CD4-positive, alpha-beta T cell (primary cell): ENCODE data around the gene ANKS1B. TPM values are rescaled to one million over a fixed set of nuclear protein-coding genes. Genes with fewer than 3 reads are reported as not detected.
"Not testable (repeated sequence)": the region's sequence is repeated elsewhere in the genome, so short reads cannot be mapped to it uniquely, and the experiment has no call there.

ENCODE experiments used
- ATAC-seq: fragments of 200-7000 bp; cut with Tn5 transposase; one replicate; pipeline ENCODE4 v1.10.0; 2022; ENCODE audit warnings: mild to moderate bottlenecking; ENCODE audit not compliant: poor library complexity
- CTCF ChIA-PET: fragments of 350-600 bp; sonication (Branson Sonifier 250); formaldehyde crosslinking; loops from one replicate; lab custom pipeline; 2021; ENCODE audit warnings: antibody characterized with exemption, inconsistent platforms; lab: Charles Lee
- POLR2A ChIA-PET: fragments of 350-600 bp; sonication (Branson Sonifier 250); formaldehyde crosslinking; loops from one replicate; lab custom pipeline; 2021; ENCODE audit warnings: antibody characterized with exemption, inconsistent platforms; lab: Charles Lee
- DNase-seq, 14 experiments: peaks; one replicate each; pipeline ENCODE4 v3.0.0-alpha.2; 2013 to 2020; ENCODE audit warnings: mixed read lengths in 2 of 14
- H3K27ac ChIP-seq, 2 donors: one replicate each; pipeline versions ENCODE4 v1.5.1 to v1.7.0; 2013; ENCODE audit warnings: low read length in 2 of 2, low read depth in 1 of 2, mild to moderate bottlenecking in 1 of 2
- H3K27me3 ChIP-seq, 2 experiments: 1 replicate in 1 of 2; 2 replicates in 1 of 2; pipeline versions ENCODE4 v1.6.1 to v1.7.0; 2013; ENCODE audit warnings: low read length in 2 of 2, control low read depth in 1 of 2, mild to moderate bottlenecking in 1 of 2, moderate library complexity in 1 of 2; ENCODE audit not compliant: insufficient read depth in 2 of 2, control insufficient read depth in 1 of 2
- H3K36me3 ChIP-seq: one replicate; pipeline ENCODE4 v1.6.1; 2013; ENCODE audit warnings: low read length, control low read depth; ENCODE audit not compliant: insufficient read depth
- H3K4me1 ChIP-seq: one replicate; pipeline ENCODE4 v1.6.1; 2013; ENCODE audit warnings: low read length, control low read depth; ENCODE audit not compliant: insufficient read depth
- H3K4me3 ChIP-seq: one replicate; pipeline ENCODE4 v1.5.1; 2013; ENCODE audit warnings: mild to moderate bottlenecking, low read length, moderate library complexity
- H3K9me3 ChIP-seq, 2 experiments: 1 replicate in 1 of 2; 2 replicates in 1 of 2; pipeline versions ENCODE4 v1.6.1 to v1.7.0; 2013; ENCODE audit warnings: low read length in 2 of 2, mild to moderate bottlenecking in 2 of 2, control low read depth in 1 of 2, moderate library complexity in 1 of 2; ENCODE audit not compliant: control insufficient read depth in 1 of 2, insufficient read depth in 1 of 2
- H3K27ac Mint-ChIP-seq: one replicate; pipeline ENCODE4 v1.8.0; 2020; ENCODE audit warnings: mixed read lengths
- H3K27me3 Mint-ChIP-seq: one replicate; pipeline ENCODE4 v1.8.0; 2021; ENCODE audit warnings: mixed read lengths
- H3K36me3 Mint-ChIP-seq: one replicate; pipeline ENCODE4 v1.8.0; 2021; ENCODE audit warnings: low read depth, mixed read lengths
- H3K4me1 Mint-ChIP-seq: one replicate; pipeline ENCODE4 v1.8.0; 2021; ENCODE audit warnings: low read depth, mixed read lengths
- H3K4me3 Mint-ChIP-seq: one replicate; pipeline ENCODE4 v1.8.0; 2020; ENCODE audit warnings: mild to moderate bottlenecking, mixed read lengths
- H3K9me3 Mint-ChIP-seq: one replicate; pipeline ENCODE4 v1.8.0; 2020; ENCODE audit warnings: mixed read lengths
- intact Hi-C, 2 experiments: fragments of 100-400 bp; cut with DNase I in 1 of 2; cut with micrococcal nuclease in 1 of 2; formaldehyde crosslinking; loops; one replicate each; pipeline versions ENCODE4 v1.15.1 to v1.9.0; 2023 to 2025; cut with DNase I, micrococcal nuclease
- total RNA-seq, 174 experiments: library from RNA in 2 of 174; stranded (reverse) in 2 of 174; gene quantifications; one replicate each; pipeline ENCODE4 v1.2.3 and lab custom pipeline; 2021 to 2026
- TF ChIP-seq, protein P1 (sequence below): fragments of 200-600 bp; IDR thresholded peaks from one replicate; pipeline ENCODE4 v1.8.0; 2022; ENCODE audit warnings: antibody characterized with exemption, mild to moderate bottlenecking

The ANKS1B gene
- total RNA-seq, 2 experiments from 2014 or later = 0.16 to 1.1 TPM

DNA sequence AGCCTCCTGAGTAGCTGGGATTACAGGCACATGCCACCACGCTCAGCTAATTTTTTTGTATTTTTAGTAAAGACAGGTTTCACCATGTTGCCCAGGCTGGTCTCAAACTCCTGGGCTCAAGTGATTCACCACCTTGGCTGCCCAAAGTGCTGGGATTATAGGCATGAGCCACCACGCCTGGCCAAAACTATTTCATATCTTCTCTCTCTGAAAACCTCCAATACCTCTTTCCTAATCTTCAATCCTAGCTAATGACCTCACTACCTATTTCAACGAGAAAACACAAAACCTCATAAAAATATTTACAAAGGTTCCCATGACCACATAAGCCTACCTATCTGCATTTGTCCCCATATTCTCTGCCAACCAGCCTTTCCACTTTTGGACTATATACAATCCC, 32.3 kb upstream of the ANKS1B start:
- Mint-ChIP-seq H3K9me3 (peaks cover 4% of the 10 kb centered on the region), H3K4me1 (no peaks in the 10 kb centered on the region), H3K36me3 (no peaks in the 10 kb centered on the region), H3K4me3 (no peak overlapping the region), H3K27ac (no peak overlapping the region), H3K27me3 (no peaks in the 10 kb centered on the region)
- ATAC-seq (no peak), DNase-seq (no peak)
- Histone ChIP-seq H3K36me3 (no peaks in the 10 kb centered on the region), H3K4me1 (no peaks in the 10 kb centered on the region), H3K27me3 (no peaks in the 10 kb centered on the region), H3K9me3 (no peaks in the 10 kb centered on the region), H3K27ac (no peak overlapping the region), H3K4me3 (no peak overlapping the region)
- ChIA-PET POLR2A (no interaction called here), CTCF (interaction anchor here (1.3 kb wide), 1 partner anchor 18 kb away, joined by 3 read pairs; no protein-coding TSS in a partner anchor)
- intact Hi-C loops = no loop called here
- TF ChIP-seq, protein P1, sequence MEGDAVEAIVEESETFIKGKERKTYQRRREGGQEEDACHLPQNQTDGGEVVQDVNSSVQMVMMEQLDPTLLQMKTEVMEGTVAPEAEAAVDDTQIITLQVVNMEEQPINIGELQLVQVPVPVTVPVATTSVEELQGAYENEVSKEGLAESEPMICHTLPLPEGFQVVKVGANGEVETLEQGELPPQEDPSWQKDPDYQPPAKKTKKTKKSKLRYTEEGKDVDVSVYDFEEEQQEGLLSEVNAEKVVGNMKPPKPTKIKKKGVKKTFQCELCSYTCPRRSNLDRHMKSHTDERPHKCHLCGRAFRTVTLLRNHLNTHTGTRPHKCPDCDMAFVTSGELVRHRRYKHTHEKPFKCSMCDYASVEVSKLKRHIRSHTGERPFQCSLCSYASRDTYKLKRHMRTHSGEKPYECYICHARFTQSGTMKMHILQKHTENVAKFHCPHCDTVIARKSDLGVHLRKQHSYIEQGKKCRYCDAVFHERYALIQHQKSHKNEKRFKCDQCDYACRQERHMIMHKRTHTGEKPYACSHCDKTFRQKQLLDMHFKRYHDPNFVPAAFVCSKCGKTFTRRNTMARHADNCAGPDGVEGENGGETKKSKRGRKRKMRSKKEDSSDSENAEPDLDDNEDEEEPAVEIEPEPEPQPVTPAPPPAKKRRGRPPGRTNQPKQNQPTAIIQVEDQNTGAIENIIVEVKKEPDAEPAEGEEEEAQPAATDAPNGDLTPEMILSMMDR = no peak

DNA sequence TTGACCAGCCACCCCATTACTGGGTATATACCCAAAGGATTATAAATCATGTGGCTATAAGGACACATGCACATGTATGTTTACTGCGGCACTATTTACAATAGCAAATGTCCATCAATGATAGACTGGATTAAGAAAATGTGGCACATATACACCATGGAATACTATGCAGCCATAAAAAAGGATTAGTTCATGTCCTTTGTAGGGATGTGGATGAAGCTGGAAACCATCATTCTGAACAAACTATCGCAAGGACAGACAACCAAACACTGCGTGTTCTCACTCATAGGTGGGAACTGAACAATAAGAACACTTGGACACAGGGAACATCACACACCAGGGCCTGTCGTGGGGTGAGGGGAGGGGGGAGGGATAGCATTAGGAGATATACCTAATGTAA, 31.6 kb upstream of the ANKS1B start:
- H3K36me3 Mint-ChIP-seq, ATAC-seq, H3K27me3 ChIP-seq, POLR2A ChIA-PET, H3K4me1 ChIP-seq, H3K36me3 ChIP-seq, H3K27me3 Mint-ChIP-seq, DNase-seq, intact Hi-C loops, H3K4me3 Mint-ChIP-seq, H3K27ac ChIP-seq, H3K9me3 Mint-ChIP-seq, H3K4me3 ChIP-seq, H3K9me3 ChIP-seq, H3K27ac Mint-ChIP-seq, H3K4me1 Mint-ChIP-seq, CTCF ChIA-PET: not testable (repeated sequence)

DNA sequence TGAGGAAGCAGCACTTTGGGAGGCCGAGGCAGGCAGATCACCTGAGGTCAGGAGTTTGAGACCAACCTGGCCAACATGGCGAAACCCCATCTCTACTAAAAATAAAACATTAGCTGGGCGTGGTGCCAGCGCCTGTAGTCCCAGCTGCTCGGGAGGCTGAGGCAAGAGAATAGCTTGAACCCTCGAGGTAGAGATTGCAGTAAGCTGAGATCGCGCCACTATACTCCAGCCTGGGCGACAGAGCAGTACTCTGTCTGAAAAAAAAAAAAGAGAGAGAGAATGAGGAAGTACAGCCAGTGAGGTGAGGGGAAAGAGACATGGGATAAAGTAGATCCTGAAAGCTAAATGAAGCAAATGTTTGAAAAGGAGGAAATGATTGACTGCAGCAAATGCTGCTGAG, 21.1 kb upstream of the ANKS1B start:
- H3K27me3 Mint-ChIP-seq, H3K36me3 Mint-ChIP-seq: not testable (repeated sequence)

DNA sequence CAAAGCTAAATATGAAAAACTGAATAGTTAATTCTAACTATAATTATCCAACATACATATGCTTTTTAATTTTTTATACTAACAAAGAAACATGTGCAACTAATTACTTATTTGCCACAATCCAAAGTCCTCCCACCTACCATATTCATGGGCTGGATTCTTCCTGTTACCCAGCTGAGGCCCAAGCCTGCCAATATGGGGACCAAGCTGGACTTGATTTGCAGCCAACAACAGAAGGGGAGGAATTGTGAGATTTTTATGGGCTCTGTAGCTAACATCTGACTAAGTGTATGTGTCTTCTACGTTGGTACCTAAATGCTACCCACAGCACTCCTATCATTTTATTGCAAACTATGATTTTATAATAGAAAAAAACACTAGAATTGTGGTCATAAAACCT, 13.1 kb upstream of the ANKS1B start:
- peaks cover 22% of the 10 kb centered on the region for H3K9me3 Mint-ChIP-seq
- peaks cover 7 to 9% of the 10 kb centered on the region in 2 experiments for H3K9me3 ChIP-seq
- H3K4me1 ChIP-seq = no peaks in the 10 kb centered on the region
- POLR2A ChIA-PET = no interaction called here
- H3K36me3 Mint-ChIP-seq = no peaks in the 10 kb centered on the region
- DNase-seq = no peak
- no peaks in the 10 kb centered on the region for H3K27me3 ChIP-seq
- H3K4me1 Mint-ChIP-seq = no peaks in the 10 kb centered on the region
- TF ChIP-seq, protein P1 = no peak
- no peak for ATAC-seq
- no peak overlapping the region for H3K4me3 Mint-ChIP-seq
- no peak overlapping the region for H3K4me3 ChIP-seq
- H3K27ac Mint-ChIP-seq = no peak overlapping the region
- intact Hi-C loops = no loop called here
- CTCF ChIA-PET = no interaction called here
- H3K27ac ChIP-seq = no peak overlapping the region
- H3K27me3 Mint-ChIP-seq = no peaks in the 10 kb centered on the region
- no peaks in the 10 kb centered on the region for H3K36me3 ChIP-seq

More for the DNA sequence above, 21.1 kb upstream of the ANKS1B start:
- ATAC-seq, H3K27me3 ChIP-seq, H3K4me1 ChIP-seq, H3K4me3 Mint-ChIP-seq, H3K9me3 ChIP-seq, DNase-seq, H3K36me3 ChIP-seq, POLR2A ChIA-PET, intact Hi-C loops, H3K4me1 Mint-ChIP-seq, H3K27ac Mint-ChIP-seq, CTCF ChIA-PET, H3K4me3 ChIP-seq, H3K27ac ChIP-seq: not testable (repeated sequence)
- peaks cover 10% of the 10 kb centered on the region for H3K9me3 Mint-ChIP-seq
